Caco-2 (cell line): Measurements from ENCODE around the gene ATXN7L1. TPM values are rescaled to one million over a fixed set of nuclear protein-coding genes. Genes with fewer than 3 reads are reported as not detected.

Source experiments
- BruUV-seq: library from RNA; stranded (reverse); fragments of 400-500 nt; replicated peaks from 2 replicates; lab custom pipeline; 2021; lab: Mats Ljungman, UMichigan
- CTCF ChIA-PET: fragments of 300-600 bp; sonication (Branson Sonifier 250); formaldehyde crosslinking; loops from one replicate; lab custom pipeline; 2022; ENCODE audit warnings: antibody characterized with exemption; lab: Charles Lee
- POLR2A ChIA-PET: fragments of 300-600 bp; sonication (Branson Sonifier 250); formaldehyde crosslinking; loops from one replicate; lab custom pipeline; 2022; ENCODE audit warnings: antibody characterized with exemption; lab: Charles Lee
- DNase-seq, 2 experiments: peaks; one replicate each; pipeline versions ENCODE4 v3.0.0 to v3.0.0-alpha.2; 2020 to 2022
- H3K27me3 ChIP-seq: replicated peaks from 2 replicates; pipeline ENCODE4 v1.6.0; 2011; ENCODE audit warnings: low read length; ENCODE audit not compliant: control insufficient read depth, insufficient read depth
- H3K36me3 ChIP-seq: 2 replicates; pipeline ENCODE4 v1.5.1; 2011; ENCODE audit warnings: low read length; ENCODE audit not compliant: control insufficient read depth, insufficient read depth
- H3K4me1 ChIP-seq: fragments of 250-450 bp; sonication (Bioruptor Pico); 2 replicates; pipeline ENCODE4 v1.5.1; 2020; ENCODE audit warnings: mild to moderate bottlenecking
- H3K4me3 ChIP-seq: 2 replicates; pipeline ENCODE4 v1.5.1; 2011; ENCODE audit warnings: low read depth, mild to moderate bottlenecking, control low read depth, low read length
- H3K9me3 ChIP-seq: fragments of 250-450 bp; sonication (Bioruptor Pico); 2 replicates; pipeline ENCODE4 v1.5.1; 2020; ENCODE audit warnings: mild to moderate bottlenecking, moderate library complexity
- H3K27ac Mint-ChIP-seq: one replicate; pipeline ENCODE4 v1.8.0; 2022; ENCODE audit warnings: mixed read lengths; ENCODE audit not compliant: unreplicated experiment
- H3K27me3 Mint-ChIP-seq: one replicate; pipeline ENCODE4 v1.8.0; 2022; ENCODE audit warnings: mixed read lengths; ENCODE audit not compliant: insufficient read depth, unreplicated experiment
- H3K36me3 Mint-ChIP-seq: one replicate; pipeline ENCODE4 v1.8.0; 2022; ENCODE audit warnings: mild to moderate bottlenecking, mixed read lengths; ENCODE audit not compliant: insufficient read depth, unreplicated experiment
- H3K4me1 Mint-ChIP-seq: one replicate; pipeline ENCODE4 v1.8.0; 2022; ENCODE audit warnings: low read depth, mixed read lengths; ENCODE audit not compliant: unreplicated experiment
- H3K4me3 Mint-ChIP-seq: one replicate; pipeline ENCODE4 v1.8.0; 2022; ENCODE audit warnings: mild to moderate bottlenecking, moderate library complexity, mixed read lengths; ENCODE audit not compliant: unreplicated experiment
- H3K9me3 Mint-ChIP-seq: one replicate; pipeline ENCODE4 v1.8.0; 2022; ENCODE audit warnings: mixed read lengths; ENCODE audit not compliant: unreplicated experiment
- CTCF ChIP-seq, 2 experiments: fragments of 200-600 bp in 1 of 2; IDR thresholded peaks; 1 replicate in 1 of 2; 2 replicates in 1 of 2; pipeline versions ENCODE4 v1.5.1 to v1.8.0; 2011 to 2022; ENCODE audit warnings: antibody characterized with exemption in 1 of 2, control low read depth in 1 of 2, inconsistent platforms in 1 of 2, low read depth in 1 of 2, low read length in 1 of 2, mild to moderate bottlenecking in 1 of 2, moderate library complexity in 1 of 2; ENCODE audit not compliant: insufficient read depth in 1 of 2, severe bottlenecking in 1 of 2, unreplicated experiment in 1 of 2
- intact Hi-C: fragments of 100-400 bp; cut with micrococcal nuclease; formaldehyde crosslinking; loops from one replicate; pipeline ENCODE4 v1.10.0; 2022; ENCODE audit not compliant: unreplicated experiment
- total RNA-seq: library from RNA; stranded (reverse); gene quantifications from 2 replicates; pipeline ENCODE4 v1.2.3, GENCODE V29; 2022

ATXN7L1 gene
- total RNA-seq, 1 experiment from 2014 or later: 14.1 TPM

- ChIA-PET POLR2A (no interaction called here), CTCF (no interaction called here)
- intact Hi-C loops: no loop called here
- Histone ChIP-seq H3K27me3 (no peaks in the 10 kb centered on the region), H3K36me3 (no peaks in the 10 kb centered on the region), H3K9me3 (peaks cover 6% of the 10 kb centered on the region; the same call in 1 of the 2 replicates), H3K4me3 (no peak overlapping the region), H3K4me1 (no peaks in the 10 kb centered on the region)
- no peak overlapping the region for H3K4me3 Mint-ChIP-seq
- BruUV-seq: no TSS peak
- TF ChIP-seq CTCF (IDR thresholded peaks at IDR 0.05; ENCODE audit: insufficient read depth in 1 of 2, low read depth in 1 of 2, low read length in 1 of 2, severe bottlenecking in 1 of 2, unreplicated experiment in 1 of 2): no peak
- no peak for DNase-seq
- H3K27ac Mint-ChIP-seq: no peak overlapping the region
- H3K36me3 Mint-ChIP-seq: no peaks in the 10 kb centered on the region
- H3K4me1 Mint-ChIP-seq: no peaks in the 10 kb centered on the region
- H3K27me3 Mint-ChIP-seq: no peaks in the 10 kb centered on the region
- no peaks in the 10 kb centered on the region for H3K9me3 Mint-ChIP-seq
These were observed 48.5 kb upstream of the ATXN7L1 start for GRCh38 chr7:105924945-105925344.

- Histone ChIP-seq H3K27me3 (no peaks in the 10 kb centered on the region), H3K4me3 (no peak overlapping the region), H3K4me1 (no peaks in the 10 kb centered on the region), H3K9me3 (peaks cover 6% of the 10 kb centered on the region; the same call in 1 of the 2 replicates), H3K36me3 (no peaks in the 10 kb centered on the region)
- POLR2A ChIA-PET: no interaction called here
- no peaks in the 10 kb centered on the region for H3K4me1 Mint-ChIP-seq
- no peaks in the 10 kb centered on the region for H3K9me3 Mint-ChIP-seq
- no TSS peak for BruUV-seq
- no peak overlapping the region for H3K27ac Mint-ChIP-seq
- H3K27me3 Mint-ChIP-seq: no peaks in the 10 kb centered on the region
- no peak for DNase-seq
- CTCF ChIA-PET: no interaction called here
- H3K4me3 Mint-ChIP-seq: no peak overlapping the region
- intact Hi-C loops: no loop called here
- peaks cover 6% of the 10 kb centered on the region for H3K36me3 Mint-ChIP-seq
- no peak for TF ChIP-seq CTCF (IDR thresholded peaks at IDR 0.05; ENCODE audit: insufficient read depth in 1 of 2, low read depth in 1 of 2, low read length in 1 of 2, severe bottlenecking in 1 of 2, unreplicated experiment in 1 of 2)
These were observed 44.4 kb upstream of the ATXN7L1 start for GRCh38 chr7:105920766-105921165.

GRCh38 chr7:105917659-105918058 is 41.3 kb upstream of the ATXN7L1 start:
- intact Hi-C loops: no loop called here
- H3K27me3 ChIP-seq: no peaks in the 10 kb centered on the region
- H3K27ac Mint-ChIP-seq: no peak overlapping the region
- H3K36me3 ChIP-seq: no peaks in the 10 kb centered on the region; the same call in 1 of the 2 replicates
- no peak overlapping the region for H3K4me3 Mint-ChIP-seq
- no peak for DNase-seq
- H3K36me3 Mint-ChIP-seq: peaks cover 6% of the 10 kb centered on the region
- no peak overlapping the region for H3K4me3 ChIP-seq
- no peaks in the 10 kb centered on the region for H3K4me1 Mint-ChIP-seq
- H3K9me3 Mint-ChIP-seq: no peaks in the 10 kb centered on the region
- no peaks in the 10 kb centered on the region for H3K27me3 Mint-ChIP-seq
- no peaks in the 10 kb centered on the region for H3K9me3 ChIP-seq
- ChIA-PET CTCF (no interaction called here), POLR2A (no interaction called here)
- no peak for TF ChIP-seq CTCF (IDR thresholded peaks at IDR 0.05; ENCODE audit: insufficient read depth in 1 of 2, low read depth in 1 of 2, low read length in 1 of 2, severe bottlenecking in 1 of 2, unreplicated experiment in 1 of 2)
- no TSS peak for BruUV-seq
- H3K4me1 ChIP-seq: no peaks in the 10 kb centered on the region
